ENCODE results near the gene TARS3.

The TARS3 gene

GRCh38 chr15:101617390-101617965 is 106.8 kb downstream of the TARS3 start:
- Histone ChIP-seq H3K4me1 (ENCODE audit: control insufficient read depth, insufficient read depth, low read length) (peaks cover 36% of the 10 kb centered on the region), H3K36me3 (ENCODE audit: control insufficient read depth, insufficient read depth, low read length) (no peaks in the 10 kb centered on the region), H3K9me3 (ENCODE audit: control insufficient read depth, low read length) (no peaks in the 10 kb centered on the region), H3K27me3 (ENCODE audit: control insufficient read depth, insufficient read depth, low read length, poor library complexity, severe bottlenecking) (no peaks in the 10 kb centered on the region), H3K4me3 (ENCODE audit: insufficient read depth, low read depth, low read length) (no peak overlapping the region), H3K27ac (ENCODE audit: insufficient read depth, low read depth, low read length, poor library complexity, severe bottlenecking) (no peak overlapping the region)
- WGBS, 2 experiments, result 95 to 96% methylated on average over 17 of the region's 17 CpGs

DNA sequence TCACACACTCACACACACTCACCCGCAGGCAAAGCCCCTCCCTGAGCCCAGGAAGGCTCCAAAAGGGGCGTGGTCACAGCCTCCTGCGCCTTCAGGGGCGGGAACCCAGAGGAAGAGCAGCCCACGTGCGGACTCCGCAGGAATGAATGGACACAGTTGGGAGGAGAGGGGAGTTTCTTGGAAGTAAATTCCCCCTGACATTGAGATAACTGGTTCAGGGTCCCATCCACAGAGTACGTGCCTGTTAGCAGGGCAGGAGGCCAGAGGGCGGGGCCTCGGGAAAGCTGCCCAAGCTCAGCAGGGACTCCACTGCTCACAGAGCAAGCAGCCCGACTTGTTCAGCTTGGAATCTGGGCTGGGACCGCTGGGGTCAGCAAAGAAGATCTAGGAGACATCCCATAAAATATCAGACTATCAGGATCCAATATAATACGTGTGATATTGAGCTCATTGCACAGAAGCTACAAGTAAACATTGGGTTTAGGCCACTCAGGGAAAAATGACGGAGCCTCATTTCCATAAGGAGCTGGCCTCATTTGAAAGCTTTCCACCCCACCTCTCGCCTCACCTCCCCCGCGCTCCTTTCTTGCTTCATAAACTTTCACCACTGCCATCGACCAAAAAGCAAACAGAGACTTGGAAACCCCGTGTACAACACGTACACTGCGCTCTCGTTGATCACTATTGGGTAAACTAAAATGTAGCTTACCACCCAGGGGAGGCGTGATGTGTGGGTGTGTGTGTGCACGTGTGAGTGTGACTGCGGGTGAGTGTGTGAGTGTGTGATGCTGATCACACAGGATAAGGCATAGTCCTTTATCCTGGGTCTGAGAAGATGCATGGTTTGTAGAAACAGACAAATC is 108.1 kb downstream of the TARS3 start:
- no peaks in the 10 kb centered on the region for H3K9me3 ChIP-seq (ENCODE audit: control insufficient read depth, low read length)
- H3K4me1 ChIP-seq (ENCODE audit: control insufficient read depth, insufficient read depth, low read length), result peaks cover 42% of the 10 kb centered on the region
- no peak overlapping the region for H3K27ac ChIP-seq (ENCODE audit: insufficient read depth, low read depth, low read length, poor library complexity, severe bottlenecking)
- 32 to 34% methylated on average over 25 of the region's 25 CpGs for WGBS, 2 experiments
- no peaks in the 10 kb centered on the region for H3K36me3 ChIP-seq (ENCODE audit: control insufficient read depth, insufficient read depth, low read length)
- H3K27me3 ChIP-seq (ENCODE audit: control insufficient read depth, insufficient read depth, low read length, poor library complexity, severe bottlenecking), result no peaks in the 10 kb centered on the region
- peak overlapping the region; percentile 3 for H3K4me3 ChIP-seq (ENCODE audit: insufficient read depth, low read depth, low read length)

DNA sequence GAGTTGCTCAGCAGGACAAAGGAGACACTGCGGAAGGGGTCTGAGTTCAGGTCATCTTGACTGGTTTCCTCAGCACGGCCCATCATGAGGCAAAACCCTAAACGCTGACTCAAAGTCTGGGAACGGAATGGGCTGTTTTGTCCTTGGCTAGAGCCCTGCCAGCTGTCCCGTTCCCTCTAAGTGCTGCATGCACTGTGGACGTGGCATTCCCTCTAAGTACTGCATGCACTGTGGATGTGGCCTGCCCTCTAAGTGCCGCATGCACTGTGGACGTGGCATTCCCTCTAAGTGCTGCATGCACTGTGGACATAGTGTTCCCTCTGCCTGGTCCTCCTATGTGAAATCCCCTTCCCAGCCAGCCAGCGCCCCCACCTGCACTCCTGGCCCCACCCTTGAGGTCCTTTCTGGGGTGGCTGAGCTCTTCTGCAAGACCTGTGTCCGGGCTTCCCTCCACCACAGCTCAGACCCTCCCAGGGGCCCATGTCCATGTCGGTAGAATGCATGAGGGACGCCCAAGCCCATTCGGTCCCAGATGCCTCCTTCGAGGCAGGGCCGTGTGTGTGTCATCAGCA is 108.8 kb downstream of the TARS3 start:
- peak overlapping the region; percentile 3 for H3K4me3 ChIP-seq (ENCODE audit: insufficient read depth, low read depth, low read length)
- H3K9me3 ChIP-seq (ENCODE audit: control insufficient read depth, low read length), result no peaks in the 10 kb centered on the region
- H3K36me3 ChIP-seq (ENCODE audit: control insufficient read depth, insufficient read depth, low read length), result no peaks in the 10 kb centered on the region
- no peak overlapping the region for H3K27ac ChIP-seq (ENCODE audit: insufficient read depth, low read depth, low read length, poor library complexity, severe bottlenecking)
- no peaks in the 10 kb centered on the region for H3K27me3 ChIP-seq (ENCODE audit: control insufficient read depth, insufficient read depth, low read length, poor library complexity, severe bottlenecking)
- WGBS, 2 experiments, result 63 to 67% methylated on average over 15 of the region's 15 CpGs
- peaks cover 42% of the 10 kb centered on the region for H3K4me1 ChIP-seq (ENCODE audit: control insufficient read depth, insufficient read depth, low read length)

- WGBS, 2 experiments, result 93% methylated on average over 11 of the region's 11 CpGs
- peaks cover 42% of the 10 kb centered on the region for H3K4me1 ChIP-seq (ENCODE audit: control insufficient read depth, insufficient read depth, low read length)
- no peaks in the 10 kb centered on the region for H3K9me3 ChIP-seq (ENCODE audit: control insufficient read depth, low read length)
- no peak overlapping the region for H3K4me3 ChIP-seq (ENCODE audit: insufficient read depth, low read depth, low read length)
- no peaks in the 10 kb centered on the region for H3K36me3 ChIP-seq (ENCODE audit: control insufficient read depth, insufficient read depth, low read length)
- H3K27ac ChIP-seq (ENCODE audit: insufficient read depth, low read depth, low read length, poor library complexity, severe bottlenecking), result no peak overlapping the region
- no peaks in the 10 kb centered on the region for H3K27me3 ChIP-seq (ENCODE audit: control insufficient read depth, insufficient read depth, low read length, poor library complexity, severe bottlenecking)
Observed at GRCh38 chr15:101614761-101615160, 109.5 kb downstream of the TARS3 start.

- H3K4me3 ChIP-seq (ENCODE audit: insufficient read depth, low read depth, low read length), result no peak overlapping the region
- 93 to 95% methylated on average over 14 of the region's 14 CpGs for WGBS, 2 experiments
- H3K27me3 ChIP-seq (ENCODE audit: control insufficient read depth, insufficient read depth, low read length, poor library complexity, severe bottlenecking), result no peaks in the 10 kb centered on the region
- peaks cover 42% of the 10 kb centered on the region for H3K4me1 ChIP-seq (ENCODE audit: control insufficient read depth, insufficient read depth, low read length)
- H3K36me3 ChIP-seq (ENCODE audit: control insufficient read depth, insufficient read depth, low read length), result no peaks in the 10 kb centered on the region
- H3K9me3 ChIP-seq (ENCODE audit: control insufficient read depth, low read length), result no peaks in the 10 kb centered on the region
- no peak overlapping the region for H3K27ac ChIP-seq (ENCODE audit: insufficient read depth, low read depth, low read length, poor library complexity, severe bottlenecking)
Observed at GRCh38 chr15:101614001-101614585, 110.2 kb downstream of the TARS3 start.

DNA sequence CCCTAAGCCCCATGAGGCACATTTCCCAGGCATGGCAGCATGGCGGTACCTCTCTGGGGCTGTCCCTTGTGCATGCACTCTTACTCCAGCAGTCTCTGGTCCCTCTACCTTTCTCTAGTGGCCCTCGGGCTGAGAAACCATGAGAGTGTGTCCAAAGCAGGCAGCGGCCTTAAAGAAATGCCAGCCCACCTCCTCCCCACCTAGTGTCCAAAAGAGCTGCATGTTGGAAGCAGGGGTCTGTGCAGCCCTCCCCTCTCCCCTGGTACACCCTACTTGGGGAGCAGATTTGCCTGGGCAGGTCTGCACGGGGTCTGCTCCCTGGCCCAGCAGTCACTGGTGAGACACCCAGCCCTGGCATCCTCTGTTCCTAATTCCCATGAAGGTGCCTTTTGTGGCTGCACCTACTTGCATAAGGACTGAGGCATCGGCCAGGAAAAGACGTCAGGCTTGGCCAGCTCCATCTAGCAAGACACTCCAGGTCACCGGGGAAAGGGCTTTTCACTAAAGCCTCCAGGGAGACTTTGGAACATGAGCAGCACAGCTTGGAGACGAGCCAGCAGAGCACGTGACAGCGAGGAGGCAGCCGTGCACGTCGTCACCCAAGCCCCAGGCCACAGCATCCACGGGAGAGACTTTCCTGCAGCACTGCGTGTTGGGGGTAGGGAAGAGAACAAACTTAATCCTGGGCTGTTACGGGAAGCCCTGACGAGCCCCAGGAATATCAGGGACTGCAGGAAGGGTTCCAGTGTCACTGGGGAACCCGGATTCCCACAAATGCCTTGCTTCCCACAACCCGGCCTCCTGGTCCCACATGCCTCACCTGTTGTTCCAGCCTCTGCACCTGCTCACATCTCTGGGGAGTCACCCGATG is 110.9 kb downstream of the TARS3 start:
- peaks cover 36% of the 10 kb centered on the region for H3K4me1 ChIP-seq (ENCODE audit: control insufficient read depth, insufficient read depth, low read length)
- H3K27me3 ChIP-seq (ENCODE audit: control insufficient read depth, insufficient read depth, low read length, poor library complexity, severe bottlenecking), result no peaks in the 10 kb centered on the region
- no peak overlapping the region for H3K27ac ChIP-seq (ENCODE audit: insufficient read depth, low read depth, low read length, poor library complexity, severe bottlenecking)
- no peak overlapping the region for H3K4me3 ChIP-seq (ENCODE audit: insufficient read depth, low read depth, low read length)
- no peaks in the 10 kb centered on the region for H3K9me3 ChIP-seq (ENCODE audit: control insufficient read depth, low read length)
- no peaks in the 10 kb centered on the region for H3K36me3 ChIP-seq (ENCODE audit: control insufficient read depth, insufficient read depth, low read length)
- 88 to 89% methylated on average over 20 of the region's 20 CpGs for WGBS, 2 experiments

DNA sequence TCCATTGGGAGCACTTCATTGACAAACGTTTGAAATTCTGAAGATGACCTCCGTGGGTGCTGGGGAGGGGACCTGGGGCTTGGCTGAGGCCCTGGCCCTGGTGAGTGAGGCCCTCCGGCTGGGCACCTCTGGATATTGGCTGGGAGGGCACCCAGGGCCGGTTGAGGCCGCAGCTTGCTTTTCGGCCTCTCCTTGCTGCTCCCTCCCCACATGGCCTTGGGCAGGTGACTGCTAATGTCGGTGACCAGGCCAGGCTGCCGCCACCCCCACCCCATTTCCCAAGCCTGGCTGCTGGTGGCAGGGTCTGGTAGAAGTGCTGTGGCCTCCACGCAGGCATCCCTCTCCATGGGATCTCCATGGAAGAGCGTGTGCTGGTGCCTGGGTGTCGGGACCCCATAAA is 111.6 kb downstream of the TARS3 start:
- Histone ChIP-seq H3K27me3 (ENCODE audit: control insufficient read depth, insufficient read depth, low read length, poor library complexity, severe bottlenecking) (no peaks in the 10 kb centered on the region), H3K9me3 (ENCODE audit: control insufficient read depth, low read length) (no peaks in the 10 kb centered on the region), H3K27ac (ENCODE audit: insufficient read depth, low read depth, low read length, poor library complexity, severe bottlenecking) (no peak overlapping the region), H3K4me3 (ENCODE audit: insufficient read depth, low read depth, low read length) (no peak overlapping the region), H3K4me1 (ENCODE audit: control insufficient read depth, insufficient read depth, low read length) (peaks cover 33% of the 10 kb centered on the region), H3K36me3 (ENCODE audit: control insufficient read depth, insufficient read depth, low read length) (no peaks in the 10 kb centered on the region)
- WGBS, 2 experiments, result 89% methylated on average over 11 of the region's 11 CpGs

GRCh38 chr15:101611580-101612299 is 112.5 kb downstream of the TARS3 start:
- Histone ChIP-seq H3K9me3 (ENCODE audit: control insufficient read depth, low read length) (no peaks in the 10 kb centered on the region), H3K36me3 (ENCODE audit: control insufficient read depth, insufficient read depth, low read length) (no peaks in the 10 kb centered on the region), H3K27ac (ENCODE audit: insufficient read depth, low read depth, low read length, poor library complexity, severe bottlenecking) (no peak overlapping the region), H3K4me3 (ENCODE audit: insufficient read depth, low read depth, low read length) (no peak overlapping the region), H3K27me3 (ENCODE audit: control insufficient read depth, insufficient read depth, low read length, poor library complexity, severe bottlenecking) (no peaks in the 10 kb centered on the region), H3K4me1 (ENCODE audit: control insufficient read depth, insufficient read depth, low read length) (peaks cover 33% of the 10 kb centered on the region)
- WGBS, 2 experiments, result 93 to 95% methylated on average over 9 to 10 of the region's 10 CpGs

DNA sequence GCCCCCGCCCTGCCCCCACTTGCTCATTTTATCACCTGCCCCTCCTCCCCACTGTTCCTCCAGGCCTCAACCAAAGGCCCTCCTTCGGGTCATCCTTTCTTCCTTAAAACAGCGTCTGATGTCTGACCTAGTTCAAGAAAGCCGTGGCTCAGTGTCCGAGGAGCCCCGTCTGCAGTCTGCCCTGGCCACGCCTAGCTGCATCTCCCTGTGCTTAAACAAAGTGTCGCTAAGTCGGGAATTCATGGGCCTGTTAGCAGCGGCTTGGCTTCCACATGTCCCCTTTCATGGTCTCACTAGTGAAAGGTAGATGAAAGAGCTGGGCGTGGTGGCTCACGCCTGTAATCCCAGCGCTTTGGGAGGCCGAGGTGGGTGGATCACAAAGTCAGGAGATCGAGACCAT is 113.3 kb downstream of the TARS3 start:
- H3K4me1 ChIP-seq (ENCODE audit: control insufficient read depth, insufficient read depth, low read length), result peaks cover 27% of the 10 kb centered on the region
- H3K4me3 ChIP-seq (ENCODE audit: insufficient read depth, low read depth, low read length), result no peak overlapping the region
- 88 to 90% methylated on average over 15 of the region's 15 CpGs for WGBS, 2 experiments
- H3K36me3 ChIP-seq (ENCODE audit: control insufficient read depth, insufficient read depth, low read length), result no peaks in the 10 kb centered on the region
- no peaks in the 10 kb centered on the region for H3K27me3 ChIP-seq (ENCODE audit: control insufficient read depth, insufficient read depth, low read length, poor library complexity, severe bottlenecking)
- no peak overlapping the region for H3K27ac ChIP-seq (ENCODE audit: insufficient read depth, low read depth, low read length, poor library complexity, severe bottlenecking)
- no peaks in the 10 kb centered on the region for H3K9me3 ChIP-seq (ENCODE audit: control insufficient read depth, low read length)

All from ectodermal cell (in vitro differentiated cells).